ENCODE measurements around the gene CSPG4. TPM values are rescaled to one million over a fixed set of nuclear protein-coding genes. Genes with fewer than 3 reads are reported as not detected.
A peak's percentile ranks its signal among the peaks of the same experiment; 100 is the strongest.

CSPG4 gene
- total and polyA plus RNA-seq, 9 of the 15 experiments (the other 6 are each of a cell fraction or from before 2014, with no cell fraction given) = under 0.01 to 0.07 (median 0.04) TPM; not detected in 5

GRCh38 chr15:75647370-75648155 is 65.1 kb downstream of the CSPG4 start, which contains the start of gene SNX33 (continued):
- TF ChIP-seq, protein P1, sequence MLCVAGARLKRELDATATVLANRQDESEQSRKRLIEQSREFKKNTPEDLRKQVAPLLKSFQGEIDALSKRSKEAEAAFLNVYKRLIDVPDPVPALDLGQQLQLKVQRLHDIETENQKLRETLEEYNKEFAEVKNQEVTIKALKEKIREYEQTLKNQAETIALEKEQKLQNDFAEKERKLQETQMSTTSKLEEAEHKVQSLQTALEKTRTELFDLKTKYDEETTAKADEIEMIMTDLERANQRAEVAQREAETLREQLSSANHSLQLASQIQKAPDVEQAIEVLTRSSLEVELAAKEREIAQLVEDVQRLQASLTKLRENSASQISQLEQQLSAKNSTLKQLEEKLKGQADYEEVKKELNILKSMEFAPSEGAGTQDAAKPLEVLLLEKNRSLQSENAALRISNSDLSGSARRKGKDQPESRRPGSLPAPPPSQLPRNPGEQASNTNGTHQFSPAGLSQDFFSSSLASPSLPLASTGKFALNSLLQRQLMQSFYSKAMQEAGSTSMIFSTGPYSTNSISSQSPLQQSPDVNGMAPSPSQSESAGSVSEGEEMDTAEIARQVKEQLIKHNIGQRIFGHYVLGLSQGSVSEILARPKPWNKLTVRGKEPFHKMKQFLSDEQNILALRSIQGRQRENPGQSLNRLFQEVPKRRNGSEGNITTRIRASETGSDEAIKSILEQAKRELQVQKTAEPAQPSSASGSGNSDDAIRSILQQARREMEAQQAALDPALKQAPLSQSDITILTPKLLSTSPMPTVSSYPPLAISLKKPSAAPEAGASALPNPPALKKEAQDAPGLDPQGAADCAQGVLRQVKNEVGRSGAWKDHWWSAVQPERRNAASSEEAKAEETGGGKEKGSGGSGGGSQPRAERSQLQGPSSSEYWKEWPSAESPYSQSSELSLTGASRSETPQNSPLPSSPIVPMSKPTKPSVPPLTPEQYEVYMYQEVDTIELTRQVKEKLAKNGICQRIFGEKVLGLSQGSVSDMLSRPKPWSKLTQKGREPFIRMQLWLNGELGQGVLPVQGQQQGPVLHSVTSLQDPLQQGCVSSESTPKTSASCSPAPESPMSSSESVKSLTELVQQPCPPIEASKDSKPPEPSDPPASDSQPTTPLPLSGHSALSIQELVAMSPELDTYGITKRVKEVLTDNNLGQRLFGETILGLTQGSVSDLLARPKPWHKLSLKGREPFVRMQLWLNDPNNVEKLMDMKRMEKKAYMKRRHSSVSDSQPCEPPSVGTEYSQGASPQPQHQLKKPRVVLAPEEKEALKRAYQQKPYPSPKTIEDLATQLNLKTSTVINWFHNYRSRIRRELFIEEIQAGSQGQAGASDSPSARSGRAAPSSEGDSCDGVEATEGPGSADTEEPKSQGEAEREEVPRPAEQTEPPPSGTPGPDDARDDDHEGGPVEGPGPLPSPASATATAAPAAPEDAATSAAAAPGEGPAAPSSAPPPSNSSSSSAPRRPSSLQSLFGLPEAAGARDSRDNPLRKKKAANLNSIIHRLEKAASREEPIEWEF (CRISPR knock-in tag; IDR thresholded peaks at IDR 0.05) = no peak
- no peak for TF ChIP-seq SMAD3 (CRISPR knock-in tag; conservative IDR thresholded peaks at IDR 0.05)
- no peak for TF ChIP-seq MGA (IDR thresholded peaks at IDR 0.05)
- TF ChIP-seq KLF6 (CRISPR knock-in tag; IDR thresholded peaks at IDR 0.05; ENCODE audit: borderline replicate concordance) = no peak; the same call in 1 of the 2 replicates
- TF ChIP-seq RBM39 (optimal IDR thresholded peaks at IDR 0.05; ENCODE audit: low read depth, low read length) = no peak
- no peak for TF ChIP-seq MAFF (IDR thresholded peaks at IDR 0.05; ENCODE audit: low read length)
- TF ChIP-seq CBX5 (IDR thresholded peaks at IDR 0.05; ENCODE audit: borderline replicate concordance, low read depth) = no peak
- no peak for TF ChIP-seq ZNF134 (CRISPR knock-in tag; conservative IDR thresholded peaks at IDR 0.05)
- peak; percentile 71; the same call in 1 of the 2 replicates for TF ChIP-seq ZSCAN29 (IDR thresholded peaks at IDR 0.05)
